K562 (cell line): ENCODE results near the gene ARHGAP32.

Source experiments
- ARNT ChIP-seq, 2 experiments: fragments of 450-650 bp; IDR thresholded peaks; 2 replicates each; pipeline ENCODE4 v1.6.1; 2016; ENCODE audit warnings: mild to moderate bottlenecking in 1 of 2
- CTCF ChIP-seq, 3 experiments: IDR thresholded peaks in 2 of 3; conservative IDR thresholded peaks in 1 of 3; 2 replicates each; pipeline ENCODE4 v1.5.1; 2011 to 2012; ENCODE audit warnings: low read length in 3 of 3, mild to moderate bottlenecking in 3 of 3, control low read depth in 2 of 3, improper control_type of control experiment in 1 of 3, inconsistent platforms in 1 of 3, low read depth in 1 of 3, mixed read lengths in 1 of 3, moderate library complexity in 1 of 3; ENCODE audit not compliant: insufficient read depth in 2 of 3
- HDAC6 ChIP-seq: IDR thresholded peaks from 2 replicates; pipeline ENCODE4 v1.6.1; 2012; ENCODE audit warnings: low read depth, mild to moderate bottlenecking, control low read depth, inconsistent platforms, low read length, moderate library complexity
- STAG1 ChIP-seq: sonication (generic); formaldehyde crosslinking; IDR thresholded peaks from 2 replicates; pipeline ENCODE4 v1.5.0; 2020; ENCODE audit warnings: missing genetic modification reagents, borderline replicate concordance
- YY1 ChIP-seq, 3 experiments: IDR thresholded peaks; 2 replicates each; pipeline ENCODE4 v1.6.1; 2011; ENCODE audit warnings: low read length in 2 of 3, mild to moderate bottlenecking in 2 of 3, moderate library complexity in 2 of 3, borderline replicate concordance in 1 of 3, control low read depth in 1 of 3, low read depth in 1 of 3; ENCODE audit not compliant: insufficient read depth in 3 of 3, insufficient replicate concordance in 2 of 3, control insufficient read depth in 1 of 3, insufficient read length in 1 of 3; ENCODE audit errors: extremely low read depth in 1 of 3
- ZBTB49 ChIP-seq: sonication (generic); formaldehyde crosslinking; IDR thresholded peaks from 2 replicates; pipeline ENCODE4 v1.8.0; 2022; ENCODE audit warnings: missing genetic modification reagents, mild to moderate bottlenecking, borderline replicate concordance
- ZNF146 ChIP-seq: IDR thresholded peaks from one replicate; pipeline ENCODE4 v1.6.1; 2018; ENCODE audit warnings: missing compliant biosample characterization; ENCODE audit not compliant: unreplicated experiment
- TF ChIP-seq, protein P1 (sequence below): sonication (generic); formaldehyde crosslinking; IDR thresholded peaks from 2 replicates; pipeline ENCODE4 v1.8.1; 2023; ENCODE audit warnings: mild to moderate bottlenecking, missing genetic modification reagents
- TF ChIP-seq, protein P2 (sequence below): sonication (generic); formaldehyde crosslinking; IDR thresholded peaks from 2 replicates; pipeline ENCODE4 v1.8.0; 2022; ENCODE audit warnings: mild to moderate bottlenecking, missing genetic modification reagents
- TF ChIP-seq, protein P3 (sequence below): fragments of 250-450 bp; sonication (Bioruptor Pico); IDR thresholded peaks from 2 replicates; pipeline ENCODE4 v1.5.1; 2021; ENCODE audit warnings: mild to moderate bottlenecking

- TF ChIP-seq CTCF (IDR thresholded peaks at IDR 0.05 in 2 of 3, conservative IDR thresholded peaks at IDR 0.05 in 1 of 3; ENCODE audit: insufficient read depth in 2 of 3, low read depth in 1 of 3, low read length in 3 of 3) (no peak), ZBTB49 (no peak), ZNF146 (no peak), HDAC6 (no peak), ARNT (IDR thresholded peaks at IDR 0.05) (no peak), YY1 (IDR thresholded peaks at IDR 0.05; ENCODE audit: borderline replicate concordance in 1 of 3, control insufficient read depth in 1 of 3, extremely low read depth in 1 of 3, insufficient read depth in 3 of 3, insufficient read length in 1 of 3, insufficient replicate concordance in 2 of 3, low read depth in 1 of 3, low read length in 2 of 3) (no peak), STAG1 (CRISPR knock-in tag) (no peak)
- TF ChIP-seq, protein P1, sequence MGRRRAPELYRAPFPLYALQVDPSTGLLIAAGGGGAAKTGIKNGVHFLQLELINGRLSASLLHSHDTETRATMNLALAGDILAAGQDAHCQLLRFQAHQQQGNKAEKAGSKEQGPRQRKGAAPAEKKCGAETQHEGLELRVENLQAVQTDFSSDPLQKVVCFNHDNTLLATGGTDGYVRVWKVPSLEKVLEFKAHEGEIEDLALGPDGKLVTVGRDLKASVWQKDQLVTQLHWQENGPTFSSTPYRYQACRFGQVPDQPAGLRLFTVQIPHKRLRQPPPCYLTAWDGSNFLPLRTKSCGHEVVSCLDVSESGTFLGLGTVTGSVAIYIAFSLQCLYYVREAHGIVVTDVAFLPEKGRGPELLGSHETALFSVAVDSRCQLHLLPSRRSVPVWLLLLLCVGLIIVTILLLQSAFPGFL (CRISPR knock-in tag): no peak
- TF ChIP-seq, protein P2, sequence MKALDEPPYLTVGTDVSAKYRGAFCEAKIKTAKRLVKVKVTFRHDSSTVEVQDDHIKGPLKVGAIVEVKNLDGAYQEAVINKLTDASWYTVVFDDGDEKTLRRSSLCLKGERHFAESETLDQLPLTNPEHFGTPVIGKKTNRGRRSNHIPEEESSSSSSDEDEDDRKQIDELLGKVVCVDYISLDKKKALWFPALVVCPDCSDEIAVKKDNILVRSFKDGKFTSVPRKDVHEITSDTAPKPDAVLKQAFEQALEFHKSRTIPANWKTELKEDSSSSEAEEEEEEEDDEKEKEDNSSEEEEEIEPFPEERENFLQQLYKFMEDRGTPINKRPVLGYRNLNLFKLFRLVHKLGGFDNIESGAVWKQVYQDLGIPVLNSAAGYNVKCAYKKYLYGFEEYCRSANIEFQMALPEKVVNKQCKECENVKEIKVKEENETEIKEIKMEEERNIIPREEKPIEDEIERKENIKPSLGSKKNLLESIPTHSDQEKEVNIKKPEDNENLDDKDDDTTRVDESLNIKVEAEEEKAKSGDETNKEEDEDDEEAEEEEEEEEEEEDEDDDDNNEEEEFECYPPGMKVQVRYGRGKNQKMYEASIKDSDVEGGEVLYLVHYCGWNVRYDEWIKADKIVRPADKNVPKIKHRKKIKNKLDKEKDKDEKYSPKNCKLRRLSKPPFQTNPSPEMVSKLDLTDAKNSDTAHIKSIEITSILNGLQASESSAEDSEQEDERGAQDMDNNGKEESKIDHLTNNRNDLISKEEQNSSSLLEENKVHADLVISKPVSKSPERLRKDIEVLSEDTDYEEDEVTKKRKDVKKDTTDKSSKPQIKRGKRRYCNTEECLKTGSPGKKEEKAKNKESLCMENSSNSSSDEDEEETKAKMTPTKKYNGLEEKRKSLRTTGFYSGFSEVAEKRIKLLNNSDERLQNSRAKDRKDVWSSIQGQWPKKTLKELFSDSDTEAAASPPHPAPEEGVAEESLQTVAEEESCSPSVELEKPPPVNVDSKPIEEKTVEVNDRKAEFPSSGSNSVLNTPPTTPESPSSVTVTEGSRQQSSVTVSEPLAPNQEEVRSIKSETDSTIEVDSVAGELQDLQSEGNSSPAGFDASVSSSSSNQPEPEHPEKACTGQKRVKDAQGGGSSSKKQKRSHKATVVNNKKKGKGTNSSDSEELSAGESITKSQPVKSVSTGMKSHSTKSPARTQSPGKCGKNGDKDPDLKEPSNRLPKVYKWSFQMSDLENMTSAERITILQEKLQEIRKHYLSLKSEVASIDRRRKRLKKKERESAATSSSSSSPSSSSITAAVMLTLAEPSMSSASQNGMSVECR (CRISPR knock-in tag): no peak
- TF ChIP-seq, protein P3, sequence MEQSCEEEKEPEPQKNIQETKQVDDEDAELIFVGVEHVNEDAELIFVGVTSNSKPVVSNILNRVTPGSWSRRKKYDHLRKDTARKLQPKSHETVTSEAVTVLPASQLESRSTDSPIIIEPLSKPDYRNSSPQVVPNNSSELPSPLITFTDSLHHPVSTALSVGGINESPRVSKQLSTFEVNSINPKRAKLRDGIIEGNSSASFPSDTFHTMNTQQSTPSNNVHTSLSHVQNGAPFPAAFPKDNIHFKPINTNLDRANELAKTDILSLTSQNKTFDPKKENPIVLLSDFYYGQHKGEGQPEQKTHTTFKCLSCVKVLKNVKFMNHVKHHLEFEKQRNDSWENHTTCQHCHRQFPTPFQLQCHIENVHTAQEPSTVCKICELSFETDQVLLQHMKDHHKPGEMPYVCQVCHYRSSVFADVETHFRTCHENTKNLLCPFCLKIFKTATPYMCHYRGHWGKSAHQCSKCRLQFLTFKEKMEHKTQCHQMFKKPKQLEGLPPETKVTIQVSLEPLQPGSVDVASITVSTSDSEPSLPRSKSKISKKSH (CRISPR knock-in tag): no peak
Observed at GRCh38 chr11:128915149-128915521, 277.0 kb downstream of the ARHGAP32 start.
